CD4-positive, alpha-beta T cell treated with Interleukin-21 for 1 hour (primary cell): ENCODE data around the gene HSPA4.
A peak's percentile ranks its signal among the peaks of the same experiment; 100 is the strongest.
"Not testable (repeated sequence)": the region's sequence is repeated elsewhere in the genome, so short reads cannot be mapped to it uniquely, and the experiment has no call there.

Experiments used
- DNase-seq: peaks from one replicate; pipeline ENCODE4 v3.0.0-alpha.2; 2020

HSPA4 gene

DNA sequence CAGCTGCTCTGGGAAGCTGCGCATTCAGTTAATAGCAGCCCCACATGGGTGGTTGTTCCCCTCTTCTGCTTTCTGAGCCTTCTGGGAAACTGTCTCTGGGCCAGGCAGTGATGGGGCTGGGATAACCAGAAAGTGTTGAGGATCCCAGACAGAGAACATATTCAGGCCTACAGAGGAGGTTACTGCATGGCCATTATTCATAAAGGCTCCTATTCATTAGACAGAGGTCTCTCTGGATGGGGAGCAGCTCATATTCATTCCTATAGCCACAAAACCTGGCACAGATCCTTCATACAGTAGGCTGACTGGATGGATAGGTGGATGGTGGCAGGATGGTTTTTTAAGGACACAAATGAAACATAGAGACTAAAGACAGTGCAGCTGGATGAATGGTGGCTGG is 76.3 kb downstream of the HSPA4 start:
- DNase-seq = no peak

DNA sequence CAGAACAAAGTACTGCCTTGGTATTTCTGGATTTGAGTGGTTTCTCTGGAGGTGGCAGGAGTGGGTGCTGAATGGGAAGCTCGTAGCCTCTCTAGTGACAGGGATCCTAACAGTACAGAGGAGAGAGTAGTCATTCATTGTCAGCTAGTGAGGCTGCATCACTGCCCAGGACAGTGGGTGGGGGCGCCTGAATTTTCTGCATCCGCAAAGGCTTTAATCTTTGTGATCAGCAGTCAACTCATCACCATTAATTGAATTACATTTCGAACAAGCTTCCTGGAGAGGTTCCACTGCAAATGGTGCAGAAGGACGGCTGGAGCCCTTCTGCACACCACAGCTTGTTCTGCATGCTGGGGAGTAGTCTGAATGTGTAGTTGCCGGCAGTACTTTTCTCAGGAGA is 77.5 kb downstream of the HSPA4 start:
- no peak for DNase-seq

DNA sequence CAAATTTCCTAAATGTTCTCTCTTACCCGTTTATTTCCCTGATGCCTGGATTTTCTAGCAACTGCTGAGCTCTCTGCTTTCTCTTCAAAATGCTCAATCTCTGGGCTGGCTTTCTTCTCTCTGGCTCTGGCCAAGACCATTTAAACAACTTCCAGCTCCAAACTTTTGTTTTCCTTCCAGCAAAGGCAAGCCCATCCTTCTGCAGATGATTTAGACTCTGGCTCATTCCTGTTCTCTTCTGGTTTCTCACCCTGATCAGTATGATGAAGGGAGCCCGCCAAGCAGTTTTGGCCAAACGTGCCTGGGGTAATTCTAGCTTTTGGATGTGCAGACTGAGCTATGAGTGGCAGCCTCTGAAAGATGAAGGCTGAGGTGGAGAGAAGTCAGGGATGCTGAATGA is 78.1 kb downstream of the HSPA4 start:
- no peak for DNase-seq

DNA sequence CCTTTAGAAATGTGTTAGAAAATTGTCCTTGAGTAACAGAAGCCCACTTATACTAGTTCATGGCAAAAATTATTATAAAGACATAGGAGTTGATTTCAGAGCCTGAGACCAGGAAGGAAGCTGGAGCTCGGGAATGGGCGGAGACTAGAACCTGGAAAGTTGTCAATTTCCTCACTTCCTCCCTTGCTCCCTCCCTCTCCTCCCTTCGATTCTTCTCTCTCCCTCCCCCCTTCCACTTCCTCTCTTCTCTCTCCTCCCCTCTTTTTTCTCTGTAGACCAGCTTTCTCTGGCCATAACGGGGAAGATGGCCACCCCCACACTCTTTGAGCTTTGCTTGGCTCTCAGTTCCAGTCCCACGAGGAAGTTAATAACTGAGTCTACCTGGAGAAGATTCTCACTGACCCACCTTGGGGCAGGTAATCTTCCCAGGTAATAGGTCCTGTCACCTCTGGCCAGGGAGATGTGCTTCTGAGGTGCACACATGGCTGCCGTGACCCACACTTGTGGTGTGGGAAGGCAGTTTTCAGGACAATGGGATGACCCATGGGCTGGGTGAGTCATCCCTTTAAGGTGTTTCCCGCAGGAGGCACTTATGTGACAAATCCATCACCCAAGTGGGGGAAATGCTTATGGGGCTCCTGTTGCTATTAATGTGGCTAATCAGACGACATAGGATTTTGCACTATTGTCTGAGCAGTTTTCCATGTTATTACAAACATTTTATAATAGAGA is 78.7 kb downstream of the HSPA4 start:
- no peak for DNase-seq

DNA sequence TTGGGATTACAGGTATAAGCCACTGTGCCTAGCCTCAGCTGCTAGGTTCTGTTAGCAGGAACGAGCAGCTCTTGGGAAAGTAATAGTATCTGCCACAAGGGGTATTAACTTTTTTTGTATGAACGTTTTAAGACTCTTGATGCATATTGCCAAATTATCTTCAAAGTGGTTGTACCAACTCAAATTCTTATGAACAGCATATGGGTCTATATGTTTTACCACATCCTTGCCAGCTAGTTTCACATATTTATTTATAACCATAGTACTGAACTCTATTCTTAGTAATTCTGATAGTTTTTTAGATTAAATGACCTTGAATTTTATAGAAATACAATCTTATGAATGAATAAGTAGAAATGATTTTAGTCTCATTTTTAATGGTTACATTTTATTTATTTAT is 80.9 kb downstream of the HSPA4 start:
- DNase-seq = no peak

DNA sequence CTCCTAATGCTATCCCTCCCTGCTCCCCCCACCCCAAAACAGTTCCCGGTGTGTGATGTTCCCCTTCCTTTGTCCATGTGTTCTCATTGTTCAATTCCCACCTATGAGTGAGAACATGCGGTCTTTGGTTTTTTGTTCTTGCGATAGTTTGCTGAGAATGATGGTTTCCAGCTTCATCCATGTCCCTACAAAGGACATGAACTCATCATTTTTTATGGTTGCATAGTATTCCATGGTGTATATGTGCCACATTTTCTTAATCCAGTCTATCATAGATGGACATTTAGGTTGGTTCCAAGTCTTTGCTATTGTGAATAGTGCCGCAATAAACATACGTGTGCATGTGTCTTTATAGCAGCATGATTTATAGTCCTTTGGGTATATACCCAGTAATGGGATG is 81.4 kb downstream of the HSPA4 start:
- DNase-seq = not testable (repeated sequence)

DNA sequence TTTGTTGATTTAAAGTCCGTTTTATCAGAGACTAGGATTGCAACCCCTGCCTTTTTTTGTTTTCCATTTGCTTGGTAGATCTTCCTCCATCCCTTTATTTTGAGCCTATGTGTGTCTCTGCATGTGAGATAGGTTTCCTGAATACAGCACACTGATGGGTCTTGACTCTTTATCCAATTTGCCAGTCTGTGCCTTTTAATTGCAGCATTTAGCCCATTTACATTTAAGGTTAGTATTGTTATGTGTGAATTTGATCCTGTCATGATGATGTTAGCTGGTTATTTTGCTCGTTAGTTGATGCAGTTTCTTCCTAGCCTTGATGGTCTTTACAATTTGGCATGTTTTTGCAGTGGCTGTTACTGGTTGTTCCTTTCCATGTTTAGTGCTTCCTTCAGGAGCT is 85.1 kb downstream of the HSPA4 start:
- not testable (repeated sequence) for DNase-seq

DNA sequence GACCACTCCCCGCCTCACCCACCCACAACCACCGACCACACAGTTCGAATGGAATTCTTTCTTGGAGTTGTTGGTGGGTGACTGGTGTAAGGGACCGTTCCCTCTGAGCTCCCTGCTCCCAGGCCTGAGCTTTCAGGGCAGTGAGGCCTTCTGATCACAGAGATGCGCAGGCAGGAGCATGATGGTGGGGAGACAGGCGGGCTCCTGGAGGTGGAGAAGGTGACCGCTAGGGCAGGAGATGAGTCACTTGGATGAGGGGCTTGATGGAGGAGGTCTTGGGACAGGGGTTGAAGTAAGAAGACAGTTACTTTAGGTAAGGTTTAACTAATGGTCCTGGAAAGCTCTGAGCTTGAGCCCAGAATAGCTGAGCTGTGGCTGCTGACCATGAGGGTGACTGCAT is 88.5 kb downstream of the HSPA4 start:
- DNase-seq = no peak

DNA sequence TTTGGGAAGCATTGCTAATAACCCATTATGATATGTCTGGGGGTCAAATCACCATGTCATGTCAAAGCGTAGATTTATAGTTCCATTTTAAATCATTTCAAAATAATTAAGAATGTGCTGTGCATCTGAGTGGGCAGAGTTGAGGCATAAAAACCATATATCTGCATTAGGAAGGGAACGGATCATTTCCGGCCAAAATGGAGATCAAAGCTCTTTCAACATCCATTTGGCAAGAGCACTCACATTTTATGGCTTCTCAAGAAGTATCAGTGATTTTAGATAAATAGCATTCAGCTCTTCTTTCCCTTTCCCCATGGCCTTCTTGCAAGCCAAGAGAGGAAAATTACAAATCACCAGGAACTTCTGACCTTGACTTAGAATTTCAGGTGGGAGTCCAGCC is 89.9 kb downstream of the HSPA4 start:
- no peak for DNase-seq

DNA sequence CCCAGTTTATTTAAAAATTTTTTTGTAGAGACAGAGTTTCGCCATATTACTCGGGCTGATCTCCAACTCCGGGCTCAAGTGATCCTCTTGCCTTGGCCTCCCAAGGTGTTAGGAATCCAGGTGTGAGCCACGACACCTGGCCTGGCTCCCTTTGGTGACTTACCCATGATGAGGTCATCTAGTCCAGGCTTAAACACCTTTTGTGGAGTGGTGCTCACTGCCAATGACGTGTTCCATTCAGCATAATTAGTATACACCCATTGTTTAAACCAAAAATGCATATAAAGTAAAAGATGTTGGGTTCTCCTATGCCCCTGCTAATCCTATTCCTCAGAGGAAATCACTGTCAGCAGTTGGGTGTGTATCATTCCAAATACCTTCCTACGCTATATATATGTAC is 91.0 kb downstream of the HSPA4 start:
- DNase-seq = no peak

DNA sequence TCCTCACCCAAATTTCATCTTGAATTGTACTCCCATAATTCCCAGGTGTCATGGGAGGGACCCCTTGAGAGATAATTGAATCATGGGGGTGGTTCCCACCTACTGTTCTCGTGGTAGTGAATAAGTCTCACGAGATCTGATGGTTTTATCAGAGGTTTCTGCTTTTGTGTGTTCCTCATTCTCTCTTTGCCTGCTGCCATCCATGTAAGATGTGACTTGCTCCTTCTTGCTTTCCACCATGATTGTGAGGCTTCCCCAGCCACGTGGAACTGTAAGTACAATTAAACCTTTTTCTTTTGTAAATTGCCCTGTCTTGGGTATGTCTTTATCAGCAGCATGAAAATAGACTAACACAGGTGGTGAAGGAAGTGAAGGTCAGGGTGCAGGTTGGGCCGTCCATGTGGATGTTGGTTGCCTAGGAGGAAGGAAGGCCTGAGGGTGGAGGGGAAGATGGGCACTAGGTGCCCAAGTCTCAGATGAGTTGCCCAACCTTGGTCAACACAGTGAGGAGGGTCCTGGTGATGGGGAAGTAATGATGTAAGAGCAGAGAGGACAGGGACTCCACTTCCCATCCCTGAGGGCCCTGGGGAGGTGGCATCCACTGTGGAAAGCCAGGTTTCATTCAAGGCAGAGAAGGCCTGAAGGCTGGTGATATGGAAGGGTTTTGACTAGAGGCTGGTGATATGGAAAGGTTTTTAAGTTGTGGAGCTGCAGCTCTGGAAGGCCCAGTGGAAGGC is 92.6 kb downstream of the HSPA4 start:
- no peak for DNase-seq

DNA sequence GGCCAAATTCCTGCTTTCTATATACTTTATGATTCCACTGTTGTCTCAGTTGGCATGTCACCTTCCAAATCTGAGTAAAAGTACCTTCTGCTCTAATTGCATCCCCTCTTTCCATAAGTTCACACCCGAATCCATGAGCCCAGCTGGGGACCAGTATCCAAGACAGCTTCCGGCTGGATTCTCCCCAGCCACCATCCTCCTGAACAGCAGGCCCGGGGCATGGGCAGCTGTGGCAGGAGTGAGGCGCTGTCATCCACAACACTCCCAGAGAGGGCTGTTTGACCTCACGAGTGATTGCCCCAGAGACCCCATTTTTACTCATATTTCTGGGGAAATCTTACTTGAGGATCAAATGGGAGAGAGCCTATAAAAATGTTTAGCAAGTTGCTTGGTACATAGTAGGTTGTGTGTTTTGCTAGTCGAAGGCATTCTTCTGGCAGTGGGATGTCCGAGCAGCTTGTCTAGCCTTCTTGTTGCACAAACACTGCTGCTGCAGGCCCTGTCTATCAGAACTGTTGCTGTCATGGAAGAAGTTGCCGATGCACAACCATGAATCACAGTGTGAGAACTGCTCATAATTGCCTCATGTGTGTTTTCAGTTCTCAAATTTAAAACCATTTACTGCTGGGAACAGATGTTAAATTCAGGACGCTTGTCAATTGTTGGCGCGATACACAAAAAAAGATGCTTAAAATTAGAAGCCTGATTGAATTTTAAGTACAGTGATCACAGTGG is 93.8 kb downstream of the HSPA4 start:
- no peak for DNase-seq

DNA sequence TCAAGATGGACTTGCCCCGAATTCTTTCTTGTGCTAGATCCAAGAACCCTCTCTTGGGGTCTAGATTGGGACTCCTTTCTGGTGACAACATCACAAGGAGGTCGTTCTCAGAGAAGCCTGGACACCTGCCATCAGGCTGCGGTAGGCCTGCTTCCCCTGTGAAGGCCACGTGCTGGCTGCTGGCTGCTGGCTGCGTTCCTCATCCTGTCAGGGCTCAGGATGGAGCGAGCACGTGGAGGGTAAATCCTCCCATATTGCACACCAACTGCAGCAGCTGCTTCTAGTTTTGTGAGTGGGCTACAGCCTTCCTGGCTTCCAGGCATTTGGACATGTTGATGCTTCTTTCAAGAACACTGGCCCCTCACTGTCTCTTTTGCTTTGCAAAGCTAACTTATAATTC is 95.6 kb downstream of the HSPA4 start:
- no peak for DNase-seq

DNA sequence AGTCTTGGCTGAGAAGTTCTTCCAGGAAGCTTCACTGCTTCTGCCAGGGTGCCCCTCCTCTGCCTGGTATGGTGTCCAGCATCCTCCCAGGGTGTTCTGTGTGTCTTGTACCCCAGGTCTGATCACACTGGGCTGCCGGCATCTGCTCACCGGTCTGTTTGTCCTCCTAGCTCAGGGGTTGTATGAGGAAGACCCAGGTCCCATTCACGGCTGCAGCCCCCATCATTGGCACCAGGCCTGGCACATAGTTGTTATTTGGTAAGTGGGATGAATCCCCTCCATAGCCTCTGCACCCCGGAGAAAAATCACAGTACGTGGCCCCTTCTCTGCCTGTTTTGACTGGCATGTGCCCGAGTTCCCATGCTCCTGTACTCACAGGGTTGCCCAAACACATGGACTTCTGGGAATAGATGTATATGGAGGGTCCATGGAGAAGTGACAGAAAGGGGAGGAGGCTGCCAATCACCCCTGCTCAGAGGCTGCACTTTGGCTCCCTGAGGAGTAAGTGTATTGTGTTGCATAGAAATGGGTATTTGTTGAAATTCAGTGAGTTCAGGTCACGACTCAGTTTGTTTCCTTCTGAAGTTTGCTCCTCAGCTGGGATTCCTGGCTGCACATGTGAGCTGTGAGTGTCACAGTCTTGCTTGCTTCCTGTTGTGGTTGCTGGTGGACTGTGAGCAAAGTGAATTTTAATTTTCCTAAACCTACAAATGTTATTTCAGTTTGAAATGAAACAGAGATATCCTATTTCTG is 96.2 kb downstream of the HSPA4 start:
- DNase-seq = peak; percentile 2

DNA sequence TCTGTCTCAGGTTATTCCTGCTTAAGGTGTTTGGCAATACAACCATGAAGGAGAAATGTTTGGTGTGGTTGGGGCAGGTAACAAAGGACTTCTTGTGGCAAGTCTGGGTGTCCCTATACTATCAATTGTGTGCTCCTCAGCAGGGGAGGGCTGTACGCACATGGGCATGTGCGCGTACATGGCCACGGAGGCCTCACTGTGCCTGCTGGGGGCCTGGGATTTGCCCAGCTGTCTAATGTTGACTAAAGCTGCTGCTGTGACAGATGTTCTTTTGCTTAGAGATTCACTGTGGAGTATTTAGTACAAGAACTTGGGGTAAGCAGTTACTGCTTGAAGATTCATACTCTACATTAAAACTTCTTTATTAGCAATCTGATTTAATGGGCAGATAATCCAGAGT is 97.5 kb downstream of the HSPA4 start:
- no peak for DNase-seq

DNA sequence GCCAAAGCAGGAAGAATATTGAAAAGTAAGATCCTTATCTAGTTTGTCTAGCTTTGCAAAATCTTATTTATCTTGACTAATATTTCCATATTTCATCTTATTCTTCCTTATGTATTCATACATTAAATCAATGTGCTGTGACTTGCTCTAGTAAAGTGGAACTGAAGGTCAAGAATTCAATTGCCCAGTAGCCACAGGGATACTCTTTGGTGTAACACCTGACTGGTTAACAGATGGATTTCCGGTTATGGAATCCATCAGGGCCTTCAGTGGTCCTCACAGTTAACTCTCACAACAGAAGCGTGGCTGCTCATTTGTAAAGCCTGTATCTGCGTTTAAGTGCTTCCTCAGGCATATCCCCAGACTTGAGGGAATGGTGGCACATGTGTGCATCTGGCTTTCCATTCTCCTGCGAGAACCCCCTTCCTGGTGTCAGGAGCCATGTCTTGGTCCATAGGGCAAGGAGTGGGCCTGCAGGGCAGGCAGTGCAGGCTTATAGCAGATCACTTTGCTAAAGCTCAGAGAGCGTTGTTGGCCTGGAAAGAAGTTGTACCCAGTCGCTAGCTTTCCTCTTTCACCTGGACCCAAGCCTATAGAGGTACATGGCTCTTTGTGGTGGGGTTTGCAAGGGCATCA is 99.2 kb downstream of the HSPA4 start:
- no peak for DNase-seq

DNA sequence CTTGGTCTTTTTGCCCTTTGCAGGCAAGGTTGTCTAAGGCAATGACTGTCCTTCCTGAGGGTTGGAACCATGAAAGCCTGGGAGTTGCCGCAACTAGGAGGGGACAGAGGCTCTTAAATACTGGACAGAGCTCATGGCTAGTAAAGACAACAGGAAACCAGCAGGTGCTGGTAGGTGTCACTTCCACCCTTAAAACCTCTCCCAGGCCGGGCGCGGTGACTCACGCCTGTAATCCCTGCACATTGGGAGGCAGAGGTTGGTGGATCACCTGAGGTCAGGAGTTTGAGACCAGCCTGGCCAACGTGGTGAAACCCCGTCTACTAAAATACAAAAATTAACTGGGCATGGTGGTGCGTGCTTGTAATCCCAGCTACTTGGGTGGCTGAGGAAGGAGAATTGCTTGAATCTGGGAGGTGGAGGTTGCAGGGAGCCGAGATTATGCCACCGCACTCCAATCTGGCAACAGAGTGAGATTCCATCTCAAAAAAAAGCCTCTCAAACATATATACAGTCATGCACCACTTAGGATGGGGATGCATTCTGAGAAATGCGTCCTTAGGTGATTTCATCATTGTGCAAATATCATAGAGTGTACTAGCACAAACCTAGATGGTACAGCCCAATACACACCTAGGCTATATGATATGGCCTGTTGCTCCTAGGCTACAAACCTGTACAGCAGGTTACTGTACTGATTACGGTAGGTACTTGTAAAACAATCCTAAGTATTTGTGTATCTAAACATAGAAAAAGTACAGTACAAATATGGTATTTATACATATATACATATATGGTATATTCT is 102.7 kb downstream of the HSPA4 start:
- no peak for DNase-seq

DNA sequence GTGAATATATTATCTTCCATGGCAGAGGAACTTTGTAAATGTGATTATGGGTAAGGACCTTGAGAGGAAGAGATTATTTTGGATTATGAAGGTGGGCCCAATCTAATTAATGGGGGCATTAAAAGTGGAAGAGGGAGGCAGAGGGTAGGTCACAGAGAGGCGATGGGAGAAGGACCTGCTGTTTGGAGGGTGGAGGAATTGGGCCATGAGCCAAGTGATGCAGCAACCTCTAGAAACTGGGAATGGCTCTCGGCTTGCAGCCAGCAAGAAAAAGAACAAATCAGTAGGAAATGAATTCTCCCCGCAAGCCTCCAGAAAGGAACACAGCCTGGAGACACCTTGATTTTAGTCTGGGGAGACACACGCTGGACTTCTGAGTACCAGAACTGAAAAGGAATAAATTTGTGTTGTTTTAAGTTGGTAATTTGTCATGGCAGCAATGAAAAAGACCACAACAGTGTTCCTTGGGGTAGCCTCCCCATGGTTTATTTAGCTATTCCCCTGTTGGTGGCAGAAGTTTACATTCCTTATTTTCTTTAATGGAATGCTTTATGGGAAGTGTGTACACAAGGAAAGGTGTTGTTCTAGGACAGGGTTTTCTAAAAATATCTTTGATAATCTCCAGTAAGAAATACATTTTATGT is 103.6 kb downstream of the HSPA4 start:
- DNase-seq = no peak
